Mucosa of descending colon (tissue), 3 donors: ENCODE measurements around the gene WDFY3. TPM values are rescaled to one million over a fixed set of nuclear protein-coding genes. Genes with fewer than 3 reads are reported as not detected.

Experiments used
- ATAC-seq: fragments of 200-7000 bp; cut with Tn5 transposase; one replicate; pipeline ENCODE4 v1.9.1; 2020; ENCODE audit warnings: mild to moderate bottlenecking, moderate library complexity
- DNase-seq, 3 donors: peaks; one replicate each; pipeline ENCODE4 v3.0.0-alpha.2; 2020
- H3K36me3 ChIP-seq: fragments of 200-600 bp; one replicate; pipeline ENCODE4 v1.8.0; 2021; ENCODE audit warnings: low read depth, mild to moderate bottlenecking
- H3K4me1 ChIP-seq: fragments of 200-600 bp; one replicate; pipeline ENCODE4 v1.8.0; 2021; ENCODE audit warnings: low read depth, mild to moderate bottlenecking
- H3K4me3 ChIP-seq: fragments of 200-600 bp; one replicate; pipeline ENCODE4 v1.8.0; 2021; ENCODE audit warnings: mild to moderate bottlenecking
- H3K9me3 ChIP-seq: fragments of 200-600 bp; one replicate; pipeline ENCODE4 v1.8.0; 2021; ENCODE audit warnings: mild to moderate bottlenecking
- CTCF ChIP-seq: fragments of 200-600 bp; IDR thresholded peaks from one replicate; pipeline ENCODE4 v1.8.0; 2022; ENCODE audit warnings: antibody characterized with exemption, mild to moderate bottlenecking
- intact Hi-C, 2 donors: fragments of 100-400 bp; cut with DNase I in 1 of 2; cut with micrococcal nuclease in 1 of 2; formaldehyde crosslinking; loops; one replicate each; pipeline versions ENCODE4 v1.11.0 to v1.11.1; 2022; cut with DNase I, micrococcal nuclease
- total RNA-seq, 3 donors: library from RNA; stranded (reverse); fragmentation: NEBNext Ultra II Directional in 2 of 3; extraction: Animal tissue kit (Norgen Biotek cat#: 25700) in 2 of 3; gene quantifications; one replicate each; pipeline versions ENCODE4 v1.2.1 to v1.2.4, GENCODE V29; 2021 to 2023
- donor health status: DM: no; HTN: no; CAD: no; lungs with moderate emphysema.
- donor health status: DM: no; HTN: no; CAD: no.
- donor health status: DM: no; HTN: yes; CAD: no.

WDFY3 gene
- total RNA-seq, 3 donors from 2014 or later, result 49.5 to 76.9 (median 55.5) TPM

- intact Hi-C loops, result no loop called here
- ATAC-seq (peak; percentile 77), DNase-seq (no peak)
- Histone ChIP-seq H3K9me3 (no peaks in the 10 kb centered on the region), H3K36me3 (no peaks in the 10 kb centered on the region), H3K4me3 (no peak overlapping the region), H3K4me1 (no peaks in the 10 kb centered on the region)
- TF ChIP-seq CTCF, result no peak
These were observed 267.4 kb downstream of the WDFY3 start for GRCh38 chr4:84699001-84699671.

DNA sequence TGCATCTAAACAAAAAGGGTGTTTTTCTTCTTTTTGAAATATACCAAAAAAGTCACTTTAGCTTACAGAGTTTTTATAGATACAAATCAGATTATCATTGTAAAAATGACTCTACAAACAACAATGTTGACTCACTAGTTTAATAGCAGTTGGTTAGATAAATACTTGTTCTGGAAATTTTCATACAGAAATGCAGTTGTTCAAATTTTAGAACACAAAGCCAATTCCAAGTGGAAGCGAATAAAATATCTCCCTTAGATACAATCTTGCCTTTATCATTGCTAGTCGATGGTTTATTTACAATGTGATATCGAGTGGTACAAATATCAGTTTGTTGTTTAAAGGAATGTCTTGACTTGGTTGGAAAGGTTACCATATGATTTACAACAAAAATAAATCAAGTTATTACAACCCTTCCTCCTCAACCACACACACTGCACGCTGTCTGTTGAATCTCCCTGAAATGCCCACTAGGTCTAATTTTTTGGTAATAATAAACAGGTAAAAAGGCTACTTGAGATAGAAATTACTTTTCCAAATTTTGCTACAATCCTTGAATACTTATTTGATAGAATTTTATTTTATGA is 268.8 kb downstream of the WDFY3 start:
- intact Hi-C loops, result no loop called here
- Histone ChIP-seq H3K36me3 (peaks cover 3% of the 10 kb centered on the region), H3K4me1 (no peaks in the 10 kb centered on the region), H3K4me3 (no peak overlapping the region), H3K9me3 (no peaks in the 10 kb centered on the region)
- DNase-seq, result no peak
- ATAC-seq, result no peak
- no peak for TF ChIP-seq CTCF

DNA sequence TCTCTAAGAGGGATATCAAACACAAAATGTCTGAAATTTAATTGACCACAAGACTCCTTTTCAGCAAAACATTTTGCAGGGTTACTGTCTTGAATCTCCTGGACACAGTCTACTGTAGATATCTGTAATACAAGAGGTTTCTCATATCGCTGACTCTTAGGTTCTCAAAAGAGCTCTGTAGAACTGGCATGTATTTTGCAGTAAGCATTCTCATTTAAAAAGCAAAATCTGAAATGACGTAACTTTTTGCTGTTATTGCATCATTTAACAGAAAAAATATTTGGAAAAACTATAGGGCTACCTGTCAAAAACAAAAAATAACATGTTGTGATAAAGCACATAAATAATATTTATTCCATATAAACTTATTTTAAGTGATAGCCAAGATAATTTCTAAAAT is 269.3 kb downstream of the WDFY3 start:
- Histone ChIP-seq H3K4me1 (no peaks in the 10 kb centered on the region), H3K36me3 (peaks cover 4% of the 10 kb centered on the region), H3K9me3 (no peaks in the 10 kb centered on the region), H3K4me3 (no peak overlapping the region)
- no peak for TF ChIP-seq CTCF
- intact Hi-C loops, result no loop called here
- ATAC-seq, result no peak
- no peak for DNase-seq

GRCh38 chr4:84691800-84692199 is 274.7 kb downstream of the WDFY3 start:
- H3K36me3 ChIP-seq, result peaks cover 4% of the 10 kb centered on the region
- no peak for TF ChIP-seq CTCF

GRCh38 chr4:84691170-84691691 is 275.3 kb downstream of the WDFY3 start:
- no peak for TF ChIP-seq CTCF
- DNase-seq, result no peak
- H3K36me3 ChIP-seq, result peaks cover 4% of the 10 kb centered on the region
- ATAC-seq, result peak; percentile 33
- no peaks in the 10 kb centered on the region for H3K9me3 ChIP-seq
- no peaks in the 10 kb centered on the region for H3K4me1 ChIP-seq
- intact Hi-C loops, result no loop called here
- no peak overlapping the region for H3K4me3 ChIP-seq

More at GRCh38 chr4:84691800-84692199, 274.7 kb downstream of the WDFY3 start:
- no peaks in the 10 kb centered on the region for H3K4me1 ChIP-seq
- no peaks in the 10 kb centered on the region for H3K9me3 ChIP-seq
- DNase-seq, result no peak
- no peak overlapping the region for H3K4me3 ChIP-seq
- intact Hi-C loops, result no loop called here
- ATAC-seq, result no peak
